OCI-LY7 (cell line): ENCODE results near the gene VCP.

Source experiments
- CTCF ChIP-seq: fragments of 200-600 bp; sonication (generic); conservative IDR thresholded peaks from 2 replicates; pipeline ENCODE4 v1.5.1; 2014; ENCODE audit warnings: mild to moderate bottlenecking, antibody characterized with exemption, low read length, moderate library complexity, mixed read lengths
- EZH2phosphoT487 ChIP-seq: fragments of 200-600 bp; sonication (generic); IDR thresholded peaks from 2 replicates; pipeline ENCODE4 v1.6.1; 2018; ENCODE audit warnings: low read depth, borderline replicate concordance, mild to moderate bottlenecking, mixed run types, antibody characterized with exemption, low read length, moderate library complexity, mixed read lengths

GRCh38 chr9:35073279-35073612 lies 821 bp upstream of the VCP start:
- no peak for TF ChIP-seq CTCF
- TF ChIP-seq EZH2phosphoT487 = no peak
